Measurements from ENCODE around the gene FCHO2. TPM values are rescaled to one million over a fixed set of nuclear protein-coding genes. Genes with fewer than 3 reads are reported as not detected.

FCHO2 gene, protein sequence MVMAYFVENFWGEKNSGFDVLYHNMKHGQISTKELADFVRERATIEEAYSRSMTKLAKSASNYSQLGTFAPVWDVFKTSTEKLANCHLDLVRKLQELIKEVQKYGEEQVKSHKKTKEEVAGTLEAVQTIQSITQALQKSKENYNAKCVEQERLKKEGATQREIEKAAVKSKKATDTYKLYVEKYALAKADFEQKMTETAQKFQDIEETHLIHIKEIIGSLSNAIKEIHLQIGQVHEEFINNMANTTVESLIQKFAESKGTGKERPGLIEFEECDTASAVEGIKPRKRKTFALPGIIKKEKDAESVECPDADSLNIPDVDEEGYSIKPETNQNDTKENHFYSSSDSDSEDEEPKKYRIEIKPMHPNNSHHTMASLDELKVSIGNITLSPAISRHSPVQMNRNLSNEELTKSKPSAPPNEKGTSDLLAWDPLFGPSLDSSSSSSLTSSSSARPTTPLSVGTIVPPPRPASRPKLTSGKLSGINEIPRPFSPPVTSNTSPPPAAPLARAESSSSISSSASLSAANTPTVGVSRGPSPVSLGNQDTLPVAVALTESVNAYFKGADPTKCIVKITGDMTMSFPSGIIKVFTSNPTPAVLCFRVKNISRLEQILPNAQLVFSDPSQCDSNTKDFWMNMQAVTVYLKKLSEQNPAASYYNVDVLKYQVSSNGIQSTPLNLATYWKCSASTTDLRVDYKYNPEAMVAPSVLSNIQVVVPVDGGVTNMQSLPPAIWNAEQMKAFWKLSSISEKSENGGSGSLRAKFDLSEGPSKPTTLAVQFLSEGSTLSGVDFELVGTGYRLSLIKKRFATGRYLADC
- total RNA-seq (2022; extraction: Qiagen RNA extraction), result 11.6 to 17.2 TPM (median 16.0 TPM) in 5 replicates

DNA sequence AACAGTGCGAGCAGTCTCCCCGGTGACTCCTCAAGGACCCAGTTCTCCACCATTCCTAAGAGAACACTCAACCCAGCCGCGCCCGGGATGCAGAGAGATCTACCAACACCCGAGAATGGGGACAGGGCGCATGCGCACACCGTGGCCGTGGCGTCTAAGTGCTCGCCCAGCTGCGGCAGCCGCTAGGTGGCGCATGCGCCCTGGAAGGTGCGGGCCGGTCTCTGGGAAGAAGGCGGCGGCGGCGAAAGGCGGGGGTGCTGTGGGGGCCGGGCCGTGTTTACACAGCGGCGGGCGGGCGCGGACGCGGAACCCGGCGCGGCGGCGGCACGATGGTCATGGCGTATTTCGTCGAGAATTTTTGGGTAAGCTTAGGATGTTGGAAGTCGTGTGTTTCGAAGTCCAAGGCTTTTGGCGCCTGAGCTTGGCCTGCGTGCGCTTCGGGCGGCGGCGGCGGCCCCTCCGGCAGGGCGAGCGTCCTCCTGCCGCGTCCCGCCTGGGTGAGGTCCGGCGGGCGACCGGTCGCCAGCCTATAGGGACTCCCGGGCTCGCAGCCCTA is at the start of gene FCHO2:
Gene FCHO2 (plus strand): TSS at position 274 of the 556 bp plus-strand sequence. CDS start 56 bp downstream, at position 330.

DNA sequence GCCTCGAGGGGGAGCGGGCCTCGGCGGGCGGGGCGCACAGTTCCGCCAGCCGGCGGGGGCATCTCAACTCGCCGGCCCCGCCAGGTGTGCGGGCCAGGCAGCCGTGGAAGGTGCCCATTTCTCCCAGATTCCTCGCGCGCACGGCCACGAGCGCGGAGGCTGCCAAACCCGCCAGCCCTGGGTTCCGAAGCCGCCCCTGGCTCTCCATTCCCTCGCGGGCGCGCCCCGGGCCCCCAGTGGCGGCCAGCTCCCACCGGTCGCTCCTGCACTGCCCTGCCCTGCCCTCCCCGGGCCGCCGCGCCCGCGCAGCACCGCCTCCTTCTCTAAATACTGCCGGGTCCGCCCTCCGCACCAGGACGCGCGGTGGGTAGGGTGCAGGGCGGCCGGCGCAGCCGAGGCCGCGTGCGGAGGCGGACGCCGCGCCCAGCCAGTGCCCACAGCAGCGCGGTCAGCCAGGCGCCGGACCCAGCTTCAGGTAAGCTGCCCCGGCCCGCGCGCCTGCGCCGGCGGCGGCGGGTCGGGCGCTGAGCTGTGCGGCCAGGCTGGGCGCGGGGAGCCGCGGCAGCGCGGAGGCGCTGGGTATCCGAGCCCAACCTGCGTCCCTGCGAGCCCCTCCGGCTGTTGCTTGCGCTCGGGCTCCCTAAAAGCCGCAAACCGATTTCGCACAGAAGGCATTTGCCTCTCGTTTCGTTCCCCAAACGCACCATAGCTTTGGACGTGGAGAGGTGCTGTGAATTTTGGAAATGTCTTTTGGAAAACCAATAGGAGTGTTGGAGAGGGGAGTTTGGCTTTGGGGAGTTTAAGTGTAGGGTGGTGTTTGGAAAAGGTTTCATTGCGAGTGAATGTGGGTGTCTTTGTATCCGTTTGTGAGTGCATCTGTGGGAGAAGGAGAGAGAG is 164.6 kb downstream of the FCHO2 start, which contains the start of gene TMEM171:
Gene TMEM171 (plus strand): TSS at position 354 of the 897 bp plus-strand sequence. CDS start 2,799 bp downstream, outside the sequence.

Other genes starting within 250 kb of the FCHO2 start
- gene TNPO1, start 139.4 kb upstream of the FCHO2 start, total RNA-seq (2022; extraction: Qiagen RNA extraction), result 99.5 to 169 TPM (median 112 TPM) in 5 replicates
- 4.6 to 6.6 TPM (median 5.8 TPM) in 5 replicates for gene TMEM171, start 164.5 kb downstream of the FCHO2 start, total RNA-seq (2022; extraction: Qiagen RNA extraction)
- not detected in 5 replicates for gene TMEM174, start 217.2 kb downstream of the FCHO2 start, total RNA-seq (2022; extraction: Qiagen RNA extraction)

All from A549 treated with Hydrocortisone at 1 μM for 4 hours (cell line).